Karpas-422 (cell line): ENCODE results near the gene STK11. TPM values are rescaled to one million over a fixed set of nuclear protein-coding genes. Genes with fewer than 3 reads are reported as not detected.

Source experiments
- DNase-seq: peaks from one replicate; pipeline ENCODE4 v3.0.0-alpha.2; 2015
- H2AFZ ChIP-seq: fragments of 200-600 bp; sonication (generic); 2 replicates; pipeline ENCODE4 v1.6.1; 2014; ENCODE audit warnings: antibody characterized with exemption, low read length, mixed read lengths
- H3K27ac ChIP-seq: fragments of 200-600 bp; sonication (generic); 2 replicates; pipeline ENCODE4 v1.5.1; 2014; ENCODE audit warnings: mild to moderate bottlenecking, low read length, moderate library complexity
- H3K27me3 ChIP-seq: fragments of 200-600 bp; sonication (generic); 2 replicates; pipeline ENCODE4 v1.6.1; 2014; ENCODE audit warnings: low read length, mixed read lengths
- H3K36me3 ChIP-seq: fragments of 200-600 bp; sonication (generic); 2 replicates; pipeline ENCODE4 v1.6.1; 2014; ENCODE audit warnings: low read length, mixed read lengths; ENCODE audit not compliant: insufficient read depth
- H3K4me1 ChIP-seq: fragments of 200-600 bp; sonication (generic); 2 replicates; pipeline ENCODE4 v1.6.1; 2014; ENCODE audit warnings: mild to moderate bottlenecking, low read length, mixed read lengths
- H3K4me2 ChIP-seq: fragments of 200-600 bp; sonication (generic); 2 replicates; pipeline ENCODE4 v1.6.1; 2014; ENCODE audit warnings: low read length, low read depth, mild to moderate bottlenecking; ENCODE audit not compliant: poor library complexity, severe bottlenecking
- H3K4me3 ChIP-seq: fragments of 200-600 bp; sonication (generic); 2 replicates; pipeline ENCODE4 v1.5.1; 2014; ENCODE audit warnings: mild to moderate bottlenecking, antibody characterized with exemption, low read length, mixed read lengths
- H3K79me2 ChIP-seq: fragments of 200-600 bp; sonication (generic); 2 replicates; pipeline ENCODE4 v1.6.1; 2014; ENCODE audit warnings: mild to moderate bottlenecking, low read length, mixed read lengths
- H3K9ac ChIP-seq: fragments of 200-600 bp; sonication (generic); 2 replicates; pipeline ENCODE4 v1.6.0; 2014; ENCODE audit warnings: low read length
- H3K9me2 ChIP-seq: fragments of 200-600 bp; sonication (generic), shearing (Covaris generic); replicated peaks from 2 replicates; pipeline ENCODE4 v1.6.0; 2014; ENCODE audit warnings: mild to moderate bottlenecking, low read length, moderate library complexity; ENCODE audit not compliant: insufficient read depth
- H3K9me3 ChIP-seq: fragments of 300-700, 200-600 bp; sonication (generic); 2 replicates; pipeline ENCODE4 v1.6.1; 2014; ENCODE audit warnings: low read length, mixed read lengths
- H4K20me1 ChIP-seq: fragments of 200-600 bp; sonication (generic); 2 replicates; pipeline ENCODE4 v1.6.1; 2014; ENCODE audit warnings: mild to moderate bottlenecking, antibody characterized with exemption, low read length, low read depth; ENCODE audit not compliant: insufficient read depth
- total RNA-seq: library from RNA; depleted of rRNA; stranded (reverse); fragments of >200 nt; shearing (Covaris generic); gene quantifications from 2 replicates; pipeline ENCODE4 v1.2.3, GENCODE V29; 2014; ENCODE audit warnings: low replicate concordance

Gene STK11
- total RNA-seq, 1 experiment from 2014 or later: 40.3 TPM

- H3K4me2 ChIP-seq: peak overlapping the region; percentile 50
- no peak overlapping the region for H3K9ac ChIP-seq
- H2AFZ ChIP-seq: no peak overlapping the region
- DNase-seq: peak; percentile 87
- H3K27me3 ChIP-seq: no peaks in the 10 kb centered on the region
- no peaks in the 10 kb centered on the region for H3K9me3 ChIP-seq
- H3K36me3 ChIP-seq: no peaks in the 10 kb centered on the region; the same call in 1 of the 2 replicates
- H4K20me1 ChIP-seq: 0 out of 2 replicates have a peak, but pooled peaks cover 5% of the 10 kb centered on the region
- no peak overlapping the region for H3K27ac ChIP-seq
- no peaks in the 10 kb centered on the region for H3K9me2 ChIP-seq
- H3K4me3 ChIP-seq: no peak overlapping the region
- peaks cover 32% of the 10 kb centered on the region for H3K79me2 ChIP-seq
- H3K4me1 ChIP-seq: peaks cover 7% of the 10 kb centered on the region
Measured at GRCh38 chr19:1161716-1162115, 43.9 kb upstream of the STK11 start.

- H3K27ac ChIP-seq: no peak overlapping the region
- peaks cover 7% of the 10 kb centered on the region for H3K4me1 ChIP-seq
- no peak overlapping the region for H2AFZ ChIP-seq
- peaks cover 32% of the 10 kb centered on the region for H3K79me2 ChIP-seq
- no peaks in the 10 kb centered on the region for H3K9me3 ChIP-seq
- H3K9me2 ChIP-seq: no peaks in the 10 kb centered on the region
- H3K4me3 ChIP-seq: no peak overlapping the region
- no peak overlapping the region for H3K4me2 ChIP-seq
- H3K36me3 ChIP-seq: no peaks in the 10 kb centered on the region; the same call in 1 of the 2 replicates
- no peak overlapping the region for H3K9ac ChIP-seq
- no peaks in the 10 kb centered on the region for H3K27me3 ChIP-seq
- peak; percentile 51 for DNase-seq
- H4K20me1 ChIP-seq: 0 out of 2 replicates have a peak, but pooled peaks cover 5% of the 10 kb centered on the region
Measured at GRCh38 chr19:1162404-1163282, 42.9 kb upstream of the STK11 start.

GRCh38 chr19:1163283-1163933 is 42.2 kb upstream of the STK11 start:
- H3K36me3 ChIP-seq: peaks cover 3% of the 10 kb centered on the region; the same call in 1 of the 2 replicates

GRCh38 chr19:1163934-1164683 is 41.5 kb upstream of the STK11 start:
- no peak overlapping the region for H3K9ac ChIP-seq
- DNase-seq: no peak
- H3K27me3 ChIP-seq: no peaks in the 10 kb centered on the region
- H3K9me2 ChIP-seq: no peaks in the 10 kb centered on the region
- peaks cover 7% of the 10 kb centered on the region for H3K4me1 ChIP-seq
- H3K36me3 ChIP-seq: peaks cover 3% of the 10 kb centered on the region; the same call in 1 of the 2 replicates
- H4K20me1 ChIP-seq: 0 out of 2 replicates have a peak, but pooled peaks cover 5% of the 10 kb centered on the region
- no peak overlapping the region for H3K4me3 ChIP-seq
- H2AFZ ChIP-seq: no peak overlapping the region
- peaks cover 41% of the 10 kb centered on the region for H3K79me2 ChIP-seq
- H3K4me2 ChIP-seq: no peak overlapping the region
- no peak overlapping the region for H3K27ac ChIP-seq
- H3K9me3 ChIP-seq: no peaks in the 10 kb centered on the region; the same call in 1 of the 2 replicates

More at GRCh38 chr19:1163283-1163933, 42.2 kb upstream of the STK11 start:
- Histone ChIP-seq H3K4me1 (peaks cover 7% of the 10 kb centered on the region), H3K79me2 (peaks cover 35% of the 10 kb centered on the region), H3K27ac (no peak overlapping the region), H3K27me3 (no peaks in the 10 kb centered on the region), H3K9ac (no peak overlapping the region), H3K4me3 (no peak overlapping the region), H3K9me3 (no peaks in the 10 kb centered on the region; the same call in 1 of the 2 replicates), H2AFZ (no peak overlapping the region), H3K4me2 (no peak overlapping the region), H3K9me2 (no peaks in the 10 kb centered on the region), H4K20me1 (0 out of 2 replicates have a peak, but pooled peaks cover 5% of the 10 kb centered on the region)
- no peak for DNase-seq

- H3K4me2 ChIP-seq: no peak overlapping the region
- H3K9ac ChIP-seq: no peak overlapping the region
- H3K27me3 ChIP-seq: no peaks in the 10 kb centered on the region
- H3K9me3 ChIP-seq: no peaks in the 10 kb centered on the region; the same call in 1 of the 2 replicates
- 0 out of 2 replicates have a peak, but pooled peaks cover 5% of the 10 kb centered on the region for H4K20me1 ChIP-seq
- peaks cover 47% of the 10 kb centered on the region for H3K79me2 ChIP-seq
- no peak for DNase-seq
- peaks cover 7% of the 10 kb centered on the region for H3K4me1 ChIP-seq
- H3K27ac ChIP-seq: no peak overlapping the region
- H3K4me3 ChIP-seq: no peak overlapping the region
- peaks cover 3% of the 10 kb centered on the region; the same call in 1 of the 2 replicates for H3K36me3 ChIP-seq
- H2AFZ ChIP-seq: no peak overlapping the region
- no peaks in the 10 kb centered on the region for H3K9me2 ChIP-seq
Measured at GRCh38 chr19:1164684-1165531, 40.7 kb upstream of the STK11 start.

- H3K36me3 ChIP-seq: peaks cover 3% of the 10 kb centered on the region; the same call in 1 of the 2 replicates
- no peak overlapping the region for H3K27ac ChIP-seq
- no peaks in the 10 kb centered on the region for H3K27me3 ChIP-seq
- H3K9ac ChIP-seq: no peak overlapping the region
- H4K20me1 ChIP-seq: no peaks in the 10 kb centered on the region
- DNase-seq: no peak
- H3K4me3 ChIP-seq: no peak overlapping the region
- H3K79me2 ChIP-seq: peaks cover 59% of the 10 kb centered on the region
- H3K9me3 ChIP-seq: no peaks in the 10 kb centered on the region; the same call in 1 of the 2 replicates
- H3K9me2 ChIP-seq: no peaks in the 10 kb centered on the region
- no peak overlapping the region for H2AFZ ChIP-seq
- no peak overlapping the region for H3K4me2 ChIP-seq
- peaks cover under 1% of the 10 kb centered on the region for H3K4me1 ChIP-seq
Measured at GRCh38 chr19:1166872-1167573, 38.6 kb upstream of the STK11 start.
